Activated T-cell treated with anti-CD3 and anti-CD28 coated beads, Interleukin-2, amount 50 U/mL, for 24 hours (primary cell): Measurements from ENCODE around the gene TNNT2.

ENCODE experiments used
- DNase-seq: peaks from one replicate; pipeline ENCODE4 v3.0.0-alpha.2; 2020
- H3K27ac Mint-ChIP-seq: 2 replicates; pipeline ENCODE4 v1.8.0; 2020; ENCODE audit warnings: mild to moderate bottlenecking, mixed read lengths
- H3K27me3 Mint-ChIP-seq: 2 replicates; pipeline ENCODE4 v1.8.0; 2020; ENCODE audit warnings: mixed read lengths
- H3K36me3 Mint-ChIP-seq: 2 replicates; pipeline ENCODE4 v1.8.0; 2020; ENCODE audit warnings: low read depth, mixed read lengths
- H3K4me1 Mint-ChIP-seq: 2 replicates; pipeline ENCODE4 v1.8.0; 2020; ENCODE audit warnings: low read depth, mixed read lengths
- H3K4me3 Mint-ChIP-seq: 2 replicates; pipeline ENCODE4 v1.8.0; 2020; ENCODE audit warnings: mild to moderate bottlenecking, moderate library complexity, mixed read lengths
- H3K9me3 Mint-ChIP-seq: 2 replicates; pipeline ENCODE4 v1.8.0; 2020; ENCODE audit warnings: mixed read lengths

Gene TNNT2

GRCh38 chr1:201377611-201378092, at the start of gene TNNT2:
TNNT2 (minus strand) TSS chr1:201377680; CDS start chr1:201373254, 4,426 bp downstream.
- Mint-ChIP-seq H3K4me1 (no peaks in the 10 kb centered on the region), H3K36me3 (no peaks in the 10 kb centered on the region), H3K4me3 (no peak within 1 kb of the TSS), H3K27ac (no peak within 1 kb of the TSS), H3K9me3 (no peaks in the 10 kb centered on the region), H3K27me3 (peaks cover 8% of the 10 kb centered on the region)
- DNase-seq = no peak

GRCh38 chr1:201426479-201427310, 49.2 kb upstream of the TNNT2 start:
- no peak for DNase-seq
- Mint-ChIP-seq H3K27me3 (peaks cover 6% of the 10 kb centered on the region), H3K4me3 (no peak overlapping the region), H3K36me3 (no peaks in the 10 kb centered on the region), H3K9me3 (no peaks in the 10 kb centered on the region), H3K4me1 (peaks cover 4% of the 10 kb centered on the region), H3K27ac (no peak overlapping the region)

- H3K4me3 Mint-ChIP-seq = no peak overlapping the region
- H3K27ac Mint-ChIP-seq = no peak overlapping the region
- H3K9me3 Mint-ChIP-seq = no peaks in the 10 kb centered on the region
- peaks cover 2% of the 10 kb centered on the region for H3K27me3 Mint-ChIP-seq
- H3K36me3 Mint-ChIP-seq = no peaks in the 10 kb centered on the region
- DNase-seq = no peak
- H3K4me1 Mint-ChIP-seq = peaks cover 4% of the 10 kb centered on the region
These were observed 46.7 kb upstream of the TNNT2 start for GRCh38 chr1:201424146-201424545.

DNA sequence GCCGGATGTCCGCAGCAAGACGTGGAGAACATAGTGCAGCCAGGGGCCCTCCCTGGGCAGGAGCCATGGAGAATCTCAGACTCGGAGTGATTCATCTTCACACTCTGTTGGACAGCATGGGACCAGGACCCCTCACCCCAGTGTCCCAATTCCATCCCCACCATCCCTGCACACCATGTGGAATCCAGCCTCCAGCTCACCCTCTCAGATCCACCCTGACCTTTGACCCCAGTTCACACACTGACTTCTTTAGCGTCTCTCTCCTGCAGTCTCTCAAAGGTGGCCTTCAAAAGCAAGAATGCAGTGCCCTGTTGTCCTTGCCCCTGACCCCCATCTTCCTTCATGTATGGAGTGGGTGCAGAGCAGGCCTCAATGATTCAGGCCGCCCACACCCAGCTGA, 46.2 kb upstream of the TNNT2 start:
- Mint-ChIP-seq H3K27ac (no peak overlapping the region), H3K36me3 (no peaks in the 10 kb centered on the region), H3K4me1 (peaks cover 4% of the 10 kb centered on the region), H3K27me3 (peaks cover 3% of the 10 kb centered on the region), H3K9me3 (no peaks in the 10 kb centered on the region), H3K4me3 (no peak overlapping the region)
- no peak for DNase-seq

- Mint-ChIP-seq H3K4me3 (no peak overlapping the region), H3K9me3 (no peaks in the 10 kb centered on the region), H3K4me1 (peaks cover 4% of the 10 kb centered on the region), H3K36me3 (no peaks in the 10 kb centered on the region), H3K27me3 (peaks cover 5% of the 10 kb centered on the region), H3K27ac (no peak overlapping the region)
- no peak for DNase-seq
These were observed 45.1 kb upstream of the TNNT2 start for GRCh38 chr1:201422436-201423030.

GRCh38 chr1:201422026-201422425, 44.5 kb upstream of the TNNT2 start:
- Mint-ChIP-seq H3K27me3 (peaks cover 5% of the 10 kb centered on the region), H3K9me3 (no peaks in the 10 kb centered on the region), H3K27ac (no peak overlapping the region), H3K4me3 (no peak overlapping the region), H3K36me3 (no peaks in the 10 kb centered on the region), H3K4me1 (peaks cover 4% of the 10 kb centered on the region)
- DNase-seq = no peak

DNA sequence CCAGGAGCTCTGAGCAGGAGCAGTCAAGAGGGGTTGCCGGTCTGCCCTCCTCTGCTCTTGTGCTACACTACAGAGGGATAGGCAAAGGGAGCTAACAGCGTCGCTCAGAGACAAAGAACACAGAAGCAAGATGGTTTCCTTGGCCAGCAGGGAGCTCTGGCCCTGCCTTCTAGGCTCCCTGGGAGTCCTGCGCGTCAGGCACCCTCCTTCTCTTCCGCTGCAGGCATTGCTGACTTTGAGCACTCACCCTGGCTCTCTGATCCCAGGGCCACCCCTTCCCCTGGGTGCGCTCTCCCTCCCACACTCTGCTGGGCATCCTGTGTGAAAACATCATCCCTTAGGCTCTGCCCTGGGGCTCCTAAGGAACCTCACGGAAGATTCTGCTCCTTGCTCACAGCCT, 43.6 kb upstream of the TNNT2 start:
- Mint-ChIP-seq H3K27ac (no peak overlapping the region), H3K36me3 (no peaks in the 10 kb centered on the region), H3K4me3 (no peak overlapping the region), H3K9me3 (no peaks in the 10 kb centered on the region), H3K4me1 (no peaks in the 10 kb centered on the region), H3K27me3 (peaks cover 5% of the 10 kb centered on the region)
- no peak for DNase-seq

DNA sequence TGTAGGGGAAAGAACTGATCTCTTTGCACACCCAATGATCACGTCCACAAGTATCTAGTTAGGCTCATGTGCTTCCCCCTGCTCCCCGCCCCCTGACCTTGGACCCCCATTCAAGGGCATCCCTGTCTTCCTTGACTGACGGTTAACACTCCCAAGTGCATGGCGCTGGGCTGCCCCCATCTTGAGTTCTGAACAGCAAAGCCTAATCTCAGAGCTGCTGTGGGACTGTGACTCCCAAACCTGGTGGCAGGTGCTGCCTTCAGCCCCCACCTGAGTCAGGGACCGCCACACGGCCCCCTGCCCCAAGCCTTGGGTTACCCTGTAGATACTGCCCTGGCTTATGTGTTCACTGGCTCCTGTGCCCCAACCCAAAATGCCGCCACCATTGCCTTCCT, 43.1 kb upstream of the TNNT2 start:
- Mint-ChIP-seq H3K27me3 (peaks cover 5% of the 10 kb centered on the region), H3K4me3 (no peak overlapping the region), H3K9me3 (no peaks in the 10 kb centered on the region), H3K27ac (no peak overlapping the region), H3K36me3 (no peaks in the 10 kb centered on the region), H3K4me1 (no peaks in the 10 kb centered on the region)
- DNase-seq = no peak

DNA sequence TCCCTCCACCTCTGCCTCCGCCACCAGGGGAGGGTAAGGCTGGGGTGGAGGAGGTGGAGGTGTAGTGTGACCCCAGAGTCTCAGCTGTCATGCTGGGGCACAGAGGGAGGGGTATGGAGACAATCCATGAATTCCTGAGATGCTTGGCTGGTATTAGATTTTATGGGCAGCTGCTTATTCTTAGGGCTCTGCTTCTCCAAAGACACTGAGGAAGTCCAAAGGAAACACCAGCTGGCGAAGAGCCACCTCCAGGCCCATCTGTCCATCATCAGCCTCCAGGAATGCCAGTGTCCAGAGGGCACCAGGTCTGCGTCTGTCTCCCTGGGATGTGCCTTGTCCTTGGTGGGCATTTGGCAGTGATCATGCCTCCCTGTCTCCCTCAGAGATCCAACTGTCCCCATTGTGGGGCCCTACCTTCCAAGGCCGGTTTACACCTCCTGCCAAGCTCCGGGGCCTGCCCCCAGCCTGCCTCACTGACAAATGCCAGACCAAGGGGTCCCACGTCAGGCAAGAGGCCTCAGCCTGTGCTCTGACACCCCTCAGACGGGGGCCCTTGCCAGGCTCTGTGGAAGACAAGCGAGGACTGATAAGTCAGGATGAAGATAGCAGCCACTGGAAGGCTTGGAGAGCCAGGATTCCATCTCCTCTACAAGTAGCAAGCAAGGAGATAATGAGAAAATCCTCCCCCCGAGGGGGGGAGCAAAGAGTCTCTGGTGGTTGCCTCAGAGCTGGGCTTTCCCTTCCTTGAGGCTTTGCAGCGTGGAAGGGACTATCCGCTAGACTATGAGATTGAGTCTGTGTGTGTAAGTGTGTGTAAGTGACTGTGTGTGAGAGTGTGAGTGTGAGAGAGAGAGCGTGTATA, 42.5 kb upstream of the TNNT2 start:
- no peak overlapping the region for H3K27ac Mint-ChIP-seq
- no peaks in the 10 kb centered on the region for H3K36me3 Mint-ChIP-seq
- no peaks in the 10 kb centered on the region for H3K9me3 Mint-ChIP-seq
- no peaks in the 10 kb centered on the region for H3K4me1 Mint-ChIP-seq
- H3K27me3 Mint-ChIP-seq = peaks cover 8% of the 10 kb centered on the region
- no peak overlapping the region for H3K4me3 Mint-ChIP-seq
- DNase-seq = no peak

DNA sequence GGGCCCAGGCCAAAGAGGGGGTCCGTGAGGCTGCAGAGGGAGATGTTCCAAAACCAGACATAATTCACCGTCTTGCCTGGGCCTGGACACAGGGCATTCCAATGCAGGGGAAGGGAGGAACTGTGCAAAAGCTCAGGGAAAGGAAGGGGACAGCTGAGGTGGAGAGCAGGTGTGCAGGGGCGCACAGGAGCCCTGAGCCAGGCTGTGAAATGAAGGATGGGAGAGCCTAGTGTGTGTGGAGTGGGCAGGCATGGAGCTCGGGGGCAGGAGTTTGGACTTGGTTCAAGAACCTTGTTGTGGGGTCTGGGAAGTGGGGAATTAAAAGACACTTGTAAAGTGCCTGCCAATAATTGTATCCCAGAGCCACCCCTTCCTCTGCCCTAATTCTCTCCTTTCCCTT, 41.8 kb upstream of the TNNT2 start:
- H3K27ac Mint-ChIP-seq = no peak overlapping the region
- H3K9me3 Mint-ChIP-seq = no peaks in the 10 kb centered on the region
- no peaks in the 10 kb centered on the region for H3K36me3 Mint-ChIP-seq
- DNase-seq = no peak
- no peaks in the 10 kb centered on the region for H3K4me1 Mint-ChIP-seq
- no peak overlapping the region for H3K4me3 Mint-ChIP-seq
- peaks cover 10% of the 10 kb centered on the region for H3K27me3 Mint-ChIP-seq

DNA sequence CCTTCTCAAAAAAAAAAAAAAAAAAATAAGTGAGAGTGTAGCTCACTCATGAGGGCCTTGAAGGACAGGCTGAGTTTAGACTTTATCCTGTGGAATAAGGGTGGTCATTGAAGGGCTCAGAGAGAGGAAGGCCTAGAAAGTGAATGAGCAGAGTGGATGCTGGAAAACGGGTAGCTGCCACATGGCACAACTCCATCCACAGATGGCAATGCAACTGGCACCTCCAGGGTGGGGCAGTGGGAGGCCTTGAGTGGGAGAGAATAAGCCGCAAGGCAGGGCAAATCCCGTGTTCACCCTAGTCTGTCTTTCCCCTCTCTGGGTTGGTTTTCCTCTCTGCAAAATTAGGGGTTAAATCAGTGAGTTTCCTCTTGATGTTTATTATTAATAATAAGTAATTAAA, 41.0 kb upstream of the TNNT2 start:
- no peaks in the 10 kb centered on the region for H3K9me3 Mint-ChIP-seq
- DNase-seq = no peak
- H3K4me3 Mint-ChIP-seq = no peak overlapping the region
- no peak overlapping the region for H3K27ac Mint-ChIP-seq
- no peaks in the 10 kb centered on the region for H3K4me1 Mint-ChIP-seq
- H3K36me3 Mint-ChIP-seq = no peaks in the 10 kb centered on the region
- H3K27me3 Mint-ChIP-seq = peaks cover 10% of the 10 kb centered on the region

- H3K4me3 Mint-ChIP-seq = no peak overlapping the region
- H3K4me1 Mint-ChIP-seq = no peaks in the 10 kb centered on the region
- no peak for DNase-seq
- no peak overlapping the region for H3K27ac Mint-ChIP-seq
- H3K9me3 Mint-ChIP-seq = no peaks in the 10 kb centered on the region
- H3K36me3 Mint-ChIP-seq = no peaks in the 10 kb centered on the region
- H3K27me3 Mint-ChIP-seq = peaks cover 9% of the 10 kb centered on the region
These were observed 36.7 kb upstream of the TNNT2 start for GRCh38 chr1:201414051-201414738.

DNA sequence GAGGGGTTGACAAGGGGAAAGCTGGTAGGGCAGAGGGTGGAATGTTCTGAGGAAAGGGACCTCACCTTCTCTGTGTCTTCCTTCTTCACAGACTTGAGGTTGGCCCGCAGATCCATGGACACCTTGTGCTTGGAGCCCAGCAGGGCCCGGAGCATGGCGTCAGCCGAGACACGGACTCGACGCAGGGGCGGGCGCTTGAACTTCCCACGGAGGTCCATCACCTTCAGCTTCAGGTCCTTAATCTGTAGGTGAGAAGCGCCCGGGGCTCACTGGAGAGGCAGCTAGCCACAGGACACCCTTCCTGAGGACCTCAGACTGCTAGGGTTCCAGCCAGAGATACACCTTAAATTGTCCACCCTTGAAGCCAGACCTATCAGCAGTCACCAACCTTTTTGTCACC, 33.8 kb upstream of the TNNT2 start:
- peaks cover 8% of the 10 kb centered on the region for H3K27me3 Mint-ChIP-seq
- no peaks in the 10 kb centered on the region for H3K36me3 Mint-ChIP-seq
- no peak for DNase-seq
- H3K4me1 Mint-ChIP-seq = no peaks in the 10 kb centered on the region
- no peaks in the 10 kb centered on the region for H3K9me3 Mint-ChIP-seq
- H3K4me3 Mint-ChIP-seq = no peak overlapping the region
- H3K27ac Mint-ChIP-seq = no peak overlapping the region

- Mint-ChIP-seq H3K27me3 (peaks cover 3% of the 10 kb centered on the region), H3K27ac (no peak overlapping the region), H3K9me3 (no peaks in the 10 kb centered on the region), H3K4me3 (no peak overlapping the region), H3K36me3 (no peaks in the 10 kb centered on the region), H3K4me1 (no peaks in the 10 kb centered on the region)
- no peak for DNase-seq
These were observed 32.0 kb upstream of the TNNT2 start for GRCh38 chr1:201409440-201409839.
